Skeletal muscle satellite cell (primary cell): ENCODE data around the gene FYCO1.

Experiments used
- H3K27me3 ChIP-seq: 2 replicates; pipeline ENCODE4 v1.7.0; 2013; ENCODE audit warnings: low read length; ENCODE audit not compliant: control insufficient read depth, insufficient read depth
- H3K36me3 ChIP-seq: 2 replicates; pipeline ENCODE4 v1.7.0; 2013; ENCODE audit warnings: mild to moderate bottlenecking, control low read depth, low read length; ENCODE audit not compliant: insufficient read depth
- H3K4me1 ChIP-seq: 2 replicates; pipeline ENCODE4 v1.7.0; 2013; ENCODE audit warnings: low read length; ENCODE audit not compliant: control insufficient read depth, insufficient read depth
- H3K4me2 ChIP-seq: 2 replicates; pipeline ENCODE4 v1.7.0; 2013; ENCODE audit warnings: mild to moderate bottlenecking, low read length
- H3K4me3 ChIP-seq: 2 replicates; pipeline ENCODE4 v1.7.0; 2013; ENCODE audit warnings: low read length
- H3K9ac ChIP-seq: 2 replicates; pipeline ENCODE4 v1.7.0; 2013; ENCODE audit warnings: mild to moderate bottlenecking, low read depth, low read length, moderate library complexity
- H3K9me3 ChIP-seq: replicated peaks from 2 replicates; pipeline ENCODE4 v1.7.0; 2013; ENCODE audit warnings: mild to moderate bottlenecking, control low read depth, low read length

FYCO1 gene

DNA sequence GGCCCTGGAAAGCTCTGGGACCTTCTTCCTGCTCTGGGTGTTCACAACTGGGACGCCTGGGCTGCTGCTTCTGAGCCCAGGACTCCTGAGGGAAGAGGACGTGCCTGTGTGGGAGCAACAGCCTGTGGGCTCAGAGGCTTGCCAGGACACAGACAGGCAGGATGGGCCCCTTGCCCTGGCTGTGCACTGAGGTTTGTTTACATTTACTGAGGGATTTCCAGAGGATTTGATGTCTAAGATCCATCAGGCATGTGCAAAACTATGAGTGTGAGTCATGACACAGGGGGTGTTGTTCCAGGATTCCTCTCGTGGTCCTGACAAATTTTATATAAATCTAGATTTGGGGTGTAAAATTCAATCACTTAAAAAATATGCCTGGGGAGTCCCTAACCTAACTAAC, 98.7 kb downstream of the FYCO1 start:
- H3K9ac ChIP-seq, result no peak overlapping the region
- no peaks in the 10 kb centered on the region for H3K36me3 ChIP-seq
- no peak overlapping the region for H3K4me2 ChIP-seq
- H3K9me3 ChIP-seq, result no peaks in the 10 kb centered on the region
- peaks cover 11% of the 10 kb centered on the region for H3K4me1 ChIP-seq
- H3K27me3 ChIP-seq, result peaks cover 23% of the 10 kb centered on the region
- H3K4me3 ChIP-seq, result no peak overlapping the region

DNA sequence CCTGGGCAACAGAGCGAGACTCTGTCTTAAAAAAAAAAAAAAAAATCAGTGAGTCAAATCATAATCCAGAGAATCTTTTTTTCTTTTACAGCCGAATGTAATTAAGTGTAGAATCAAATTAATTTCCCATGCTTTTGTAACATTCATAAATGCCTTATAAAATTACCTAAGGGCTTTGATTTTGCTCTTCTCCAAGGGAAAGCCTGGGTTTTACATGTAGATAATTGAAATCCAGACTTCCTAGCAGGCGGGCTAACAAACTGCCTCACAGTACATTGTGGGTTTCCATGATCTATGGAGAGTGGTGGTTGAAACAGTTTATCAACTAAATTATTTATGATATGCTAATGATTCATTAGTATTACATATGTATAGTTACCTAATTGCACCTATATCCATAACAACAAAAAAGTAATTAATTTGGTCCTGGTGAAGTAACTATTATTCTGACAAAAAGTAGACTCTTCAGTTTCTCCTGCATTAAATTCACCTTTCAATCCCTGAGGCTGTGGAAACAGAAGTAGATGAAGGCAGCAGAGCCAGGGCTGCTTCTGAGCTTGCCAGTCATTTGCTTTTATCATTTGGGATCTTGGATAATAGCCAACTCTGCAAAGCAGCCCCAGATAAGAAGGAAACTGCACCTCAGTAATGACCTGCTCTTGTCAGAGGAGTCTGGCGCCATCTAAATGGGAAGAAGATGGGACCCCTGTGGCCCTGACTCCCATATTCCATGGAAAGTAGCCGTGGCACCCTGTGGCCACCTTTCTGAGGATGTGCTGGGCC, 99.7 kb downstream of the FYCO1 start:
- H3K27me3 ChIP-seq, result peaks cover 33% of the 10 kb centered on the region
- no peak overlapping the region for H3K9ac ChIP-seq
- no peak overlapping the region for H3K4me2 ChIP-seq
- H3K36me3 ChIP-seq, result no peaks in the 10 kb centered on the region
- peaks cover 11% of the 10 kb centered on the region for H3K4me1 ChIP-seq
- H3K4me3 ChIP-seq, result no peak overlapping the region
- H3K9me3 ChIP-seq, result no peaks in the 10 kb centered on the region

DNA sequence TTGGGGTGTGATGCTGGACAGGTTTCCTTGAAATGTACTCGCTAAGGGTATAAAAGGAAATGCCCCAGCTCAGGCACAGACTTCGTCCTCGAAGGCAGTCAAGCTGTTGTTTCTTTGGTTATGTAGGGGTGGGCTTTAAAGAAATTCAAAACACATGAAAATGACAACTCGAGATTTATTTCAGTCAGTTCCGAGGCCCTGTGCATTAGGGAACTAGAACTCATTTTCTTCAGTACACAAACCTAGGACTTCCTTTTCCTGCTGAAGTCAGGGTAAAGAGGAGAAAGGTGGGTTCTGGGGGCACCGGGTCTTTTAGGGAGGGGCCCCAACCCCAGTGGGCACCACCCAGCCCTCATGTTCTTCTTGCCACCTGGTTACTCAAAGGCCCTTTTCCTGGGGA, 101.6 kb downstream of the FYCO1 start:
- Histone ChIP-seq H3K36me3 (no peaks in the 10 kb centered on the region), H3K4me2 (no peak overlapping the region), H3K4me1 (peaks cover 11% of the 10 kb centered on the region), H3K4me3 (no peak overlapping the region), H3K9ac (no peak overlapping the region), H3K9me3 (no peaks in the 10 kb centered on the region), H3K27me3 (peaks cover 42% of the 10 kb centered on the region)

DNA sequence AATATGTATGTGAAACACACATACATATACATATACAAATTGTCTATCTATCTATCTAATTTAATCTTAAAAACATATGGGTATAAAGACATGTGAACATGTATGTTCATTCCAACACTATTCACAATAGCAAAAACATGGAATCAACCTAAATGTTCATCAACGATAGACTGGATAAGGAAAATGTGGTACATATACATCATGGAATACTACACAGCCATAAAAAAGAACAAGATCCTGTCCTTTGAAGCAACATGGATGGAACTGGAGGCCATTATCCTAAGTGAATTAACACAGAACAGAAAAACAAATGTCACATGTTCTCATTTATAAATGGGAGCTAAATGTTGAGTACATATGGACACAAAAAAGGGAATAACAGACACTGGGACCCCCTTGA, 103.5 kb downstream of the FYCO1 start:
- no peak overlapping the region for H3K4me2 ChIP-seq
- H3K4me3 ChIP-seq, result no peak overlapping the region
- H3K9me3 ChIP-seq, result no peaks in the 10 kb centered on the region
- H3K4me1 ChIP-seq, result peaks cover 8% of the 10 kb centered on the region
- no peaks in the 10 kb centered on the region for H3K36me3 ChIP-seq
- peaks cover 37% of the 10 kb centered on the region for H3K27me3 ChIP-seq
- no peak overlapping the region for H3K9ac ChIP-seq

DNA sequence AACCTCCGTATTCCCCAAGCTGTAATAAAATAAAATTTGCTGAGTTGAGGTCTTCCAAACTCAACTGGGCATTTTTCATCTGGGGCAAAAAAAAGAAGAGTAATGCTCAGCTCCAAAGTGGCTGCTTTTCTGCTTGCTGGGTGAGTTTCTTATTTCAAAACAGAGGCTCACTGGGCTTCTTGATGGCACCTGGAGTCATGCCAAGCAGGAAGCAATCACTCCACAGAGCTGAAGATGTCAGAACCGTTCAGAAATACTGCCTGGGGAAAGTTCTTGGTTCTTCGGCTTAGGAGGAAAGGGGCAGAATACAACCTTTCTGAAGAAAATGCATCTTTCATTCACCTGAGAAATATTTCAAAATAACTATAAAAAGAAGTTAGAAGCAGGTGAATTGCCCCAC, 105.2 kb downstream of the FYCO1 start:
- no peaks in the 10 kb centered on the region for H3K36me3 ChIP-seq
- no peak overlapping the region for H3K4me3 ChIP-seq
- peaks cover 41% of the 10 kb centered on the region for H3K27me3 ChIP-seq
- no peaks in the 10 kb centered on the region for H3K4me1 ChIP-seq
- no peak overlapping the region for H3K4me2 ChIP-seq
- H3K9ac ChIP-seq, result no peak overlapping the region
- no peaks in the 10 kb centered on the region for H3K9me3 ChIP-seq

DNA sequence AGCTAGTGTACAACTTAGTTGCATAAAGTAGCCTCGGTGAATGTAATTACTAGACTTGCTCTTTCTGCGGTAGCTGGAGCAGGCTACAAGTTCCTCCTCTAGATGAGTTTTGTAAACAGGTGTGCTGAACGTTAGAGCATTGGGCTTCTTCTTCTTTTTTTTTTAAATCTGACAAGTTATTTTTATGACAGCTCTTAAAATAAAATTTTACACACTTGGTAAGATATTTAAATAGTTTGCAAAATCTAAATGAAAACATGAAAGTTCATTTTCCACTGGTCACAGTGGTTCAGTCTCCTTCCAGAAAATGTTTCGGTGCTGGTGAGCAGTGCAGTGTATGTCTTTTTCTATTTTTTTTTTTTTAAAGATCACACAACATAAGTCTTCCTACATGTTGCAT, 106.3 kb downstream of the FYCO1 start:
- no peaks in the 10 kb centered on the region for H3K9me3 ChIP-seq
- H3K9ac ChIP-seq, result no peak overlapping the region
- H3K27me3 ChIP-seq, result peaks cover 42% of the 10 kb centered on the region
- H3K4me2 ChIP-seq, result no peak overlapping the region
- H3K36me3 ChIP-seq, result no peaks in the 10 kb centered on the region
- H3K4me1 ChIP-seq, result no peaks in the 10 kb centered on the region
- no peak overlapping the region for H3K4me3 ChIP-seq

DNA sequence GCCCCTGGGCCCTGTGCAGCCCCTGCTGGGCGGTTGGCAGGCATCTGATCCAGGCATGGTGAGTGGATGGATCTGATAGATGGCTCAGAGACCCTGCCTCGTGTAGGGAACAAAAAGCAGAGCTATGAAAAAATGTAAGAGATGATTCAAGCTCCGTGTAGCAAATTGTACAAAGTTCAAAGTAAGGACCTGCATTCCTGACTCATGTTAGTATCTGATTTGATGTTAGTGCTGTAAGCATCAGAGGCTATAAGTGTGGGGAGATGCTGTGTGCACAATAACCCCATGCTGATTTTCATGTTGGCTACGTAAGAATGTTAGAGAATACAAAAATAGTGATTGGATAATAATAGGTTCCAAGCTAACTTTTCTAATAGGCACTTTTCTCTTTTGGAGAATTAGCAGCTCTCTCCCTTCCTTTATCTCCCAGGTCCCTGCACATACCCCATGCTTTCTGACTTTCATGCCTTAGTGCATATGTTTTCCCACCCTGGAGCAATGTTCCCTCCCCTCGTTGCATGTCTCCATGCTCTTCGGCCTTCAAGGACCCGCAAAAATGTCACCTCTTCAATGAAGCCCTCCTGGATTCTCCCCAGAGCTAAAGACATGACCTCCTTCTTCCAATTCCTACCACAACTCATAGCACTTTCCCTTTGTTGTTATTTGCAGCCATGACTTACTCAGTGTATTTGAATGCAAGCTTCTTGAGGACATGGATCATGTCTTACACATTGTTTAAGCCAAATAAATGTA, 107.7 kb downstream of the FYCO1 start:
- Histone ChIP-seq H3K4me1 (no peaks in the 10 kb centered on the region), H3K9me3 (no peaks in the 10 kb centered on the region), H3K4me3 (no peak overlapping the region), H3K27me3 (peaks cover 43% of the 10 kb centered on the region), H3K36me3 (no peaks in the 10 kb centered on the region), H3K4me2 (no peak overlapping the region), H3K9ac (no peak overlapping the region)

DNA sequence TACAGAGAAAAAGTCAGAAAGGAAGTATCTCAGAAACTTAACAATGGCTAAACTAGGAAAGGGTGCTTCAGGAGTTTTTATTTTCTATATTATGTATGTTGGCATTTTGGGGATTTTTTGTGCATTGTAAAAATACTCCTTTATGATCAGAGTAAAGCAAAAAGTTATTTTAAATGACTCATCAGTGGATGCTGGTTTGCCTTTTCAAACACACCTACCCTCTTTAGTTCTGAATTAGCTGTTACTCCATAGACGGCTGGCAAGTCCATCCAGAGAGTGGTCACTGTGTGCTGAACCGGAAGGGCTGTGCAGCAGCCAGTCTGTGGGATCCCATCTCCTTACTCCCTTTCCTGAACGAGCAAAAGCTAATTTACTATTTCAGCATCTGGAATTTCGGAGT, 108.3 kb downstream of the FYCO1 start:
- Histone ChIP-seq H3K4me1 (no peaks in the 10 kb centered on the region), H3K4me3 (no peak overlapping the region), H3K36me3 (no peaks in the 10 kb centered on the region), H3K4me2 (no peak overlapping the region), H3K27me3 (peaks cover 45% of the 10 kb centered on the region), H3K9me3 (no peaks in the 10 kb centered on the region), H3K9ac (no peak overlapping the region)

DNA sequence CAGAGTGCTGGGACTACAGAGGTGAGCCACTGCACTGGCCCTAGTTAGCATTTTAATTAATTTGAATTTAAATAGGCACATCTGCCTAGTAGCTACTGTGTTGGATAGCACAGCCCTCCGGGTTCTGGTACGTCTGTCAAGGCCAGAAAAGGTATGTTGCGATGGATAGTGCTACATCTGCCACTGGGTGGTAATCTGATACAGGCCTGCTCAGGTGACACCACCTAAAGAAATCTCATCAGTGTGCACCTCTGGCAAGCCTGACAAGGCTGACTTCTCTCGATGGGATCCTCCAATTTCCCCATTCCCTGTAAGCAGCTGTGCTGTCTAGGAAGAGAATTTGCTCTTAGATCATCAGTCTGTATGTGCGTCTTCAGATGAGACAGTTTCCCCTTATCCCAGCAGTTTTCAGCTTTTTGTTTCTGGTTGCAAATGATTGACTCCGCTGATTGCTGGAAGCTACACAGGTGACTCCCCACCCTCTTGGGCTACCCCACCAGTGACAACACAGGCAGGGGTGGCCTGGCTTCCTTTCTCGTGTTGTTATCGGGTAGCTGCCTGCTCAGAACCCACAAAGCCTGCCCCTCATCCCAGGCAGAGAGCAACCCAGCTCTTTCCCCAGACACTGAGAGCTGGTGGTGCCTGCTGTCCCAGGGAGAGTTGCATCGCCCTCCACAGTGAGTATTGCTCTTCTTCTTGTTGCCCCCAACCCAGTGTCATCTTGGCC, 109.5 kb downstream of the FYCO1 start, which contains the start of gene CCR9:
Gene CCR9 (plus strand): TSS at position 565 of the 727 bp plus-strand sequence. CDS start 8,391 bp downstream, outside the sequence.
- Histone ChIP-seq H3K4me3 (no peak within 1 kb of the TSS), H3K27me3 (peaks cover 42% of the 10 kb centered on the region), H3K4me1 (no peaks in the 10 kb centered on the region)

DNA sequence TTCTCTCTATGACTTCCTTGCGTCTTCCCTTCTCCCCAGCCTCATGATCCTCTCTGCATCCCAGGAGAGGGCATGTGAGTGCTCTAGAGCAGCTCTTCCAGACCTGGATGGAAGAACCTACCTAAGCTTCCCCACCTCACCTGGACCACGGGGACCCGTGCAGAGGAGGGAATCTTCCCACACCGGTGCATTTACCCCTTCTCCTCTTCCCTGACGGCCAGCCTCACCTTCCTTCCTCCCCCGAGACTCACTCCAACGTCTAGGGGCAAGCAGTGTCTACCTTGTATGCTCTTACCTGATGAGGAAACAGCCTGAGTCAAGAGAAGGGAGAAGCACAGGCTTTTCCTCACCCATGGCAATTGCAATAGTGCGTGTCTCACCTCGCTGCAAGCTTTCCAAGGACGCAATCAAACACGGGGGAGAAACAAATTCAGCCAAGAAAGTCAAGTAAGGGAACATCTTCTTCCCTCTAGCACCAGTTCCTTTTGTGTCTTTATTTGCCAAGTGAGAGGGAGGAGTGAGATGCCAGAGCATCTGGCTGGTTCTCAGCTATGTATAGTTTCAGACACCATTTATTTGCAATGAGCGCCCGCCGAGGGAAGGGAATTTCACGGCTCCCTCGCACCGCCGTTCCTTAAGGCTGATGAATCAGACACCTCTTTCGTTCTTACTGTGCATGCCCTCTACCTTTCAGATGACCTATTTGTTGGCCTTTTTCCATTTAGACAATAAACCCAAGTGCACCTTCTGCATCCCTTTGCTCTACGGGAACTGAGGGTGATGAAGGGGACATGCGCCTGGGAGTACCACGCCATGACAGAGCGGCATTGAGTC, 111.0 kb downstream of the FYCO1 start:
- Histone ChIP-seq H3K36me3 (no peaks in the 10 kb centered on the region), H3K9ac (no peak overlapping the region), H3K4me2 (no peak overlapping the region), H3K9me3 (no peaks in the 10 kb centered on the region), H3K27me3 (peaks cover 32% of the 10 kb centered on the region), H3K4me1 (no peaks in the 10 kb centered on the region), H3K4me3 (no peak overlapping the region)

More for the DNA sequence above, 109.5 kb downstream of the FYCO1 start, which contains the start of gene CCR9:
- Histone ChIP-seq H3K9ac (no peak within 1 kb of the TSS), H3K36me3 (no peaks in the 10 kb centered on the region), H3K9me3 (no peaks in the 10 kb centered on the region), H3K4me2 (no peak within 1 kb of the TSS)
